Right lobe of liver (tissue), 6 donors: ENCODE measurements around the gene NOS1AP. TPM values are rescaled to one million over a fixed set of nuclear protein-coding genes. Genes with fewer than 3 reads are reported as not detected.
A peak's percentile ranks its signal among the peaks of the same experiment; 100 is the strongest.

Experiments used
- ATAC-seq, 4 donors: fragments of 200-7000 bp; cut with Tn5 transposase; one replicate each; pipeline ENCODE4 v1.9.1; 2020; ENCODE audit warnings: mild to moderate bottlenecking in 4 of 4, moderate library complexity in 4 of 4
- DNase-seq, 3 donors: peaks; one replicate each; pipeline ENCODE4 v3.0.0-alpha.2; 2020
- H3K27ac ChIP-seq, 3 donors: fragments of 200-600 bp; one replicate each; pipeline ENCODE4 v1.8.0; 2022
- H3K27me3 ChIP-seq, 2 donors: fragments of 200-600 bp; one replicate each; pipeline ENCODE4 v1.8.0; 2022
- H3K36me3 ChIP-seq, 4 donors: fragments of 200-600 bp; sonication (generic) in 1 of 4; one replicate each; pipeline versions ENCODE4 v1.5.1 to v1.8.0; 2017 to 2022; ENCODE audit warnings: control low read depth in 1 of 4
- H3K4me1 ChIP-seq, 4 donors: fragments of 200-600 bp; sonication (generic) in 1 of 4; one replicate each; pipeline versions ENCODE4 v1.5.1 to v1.8.0; 2017 to 2022; ENCODE audit warnings: control low read depth in 1 of 4
- H3K4me3 ChIP-seq, 3 donors: fragments of 200-600 bp; one replicate each; pipeline ENCODE4 v1.8.0; 2022
- H3K9me3 ChIP-seq, 4 donors: fragments of 200-600 bp; sonication (generic) in 1 of 4; one replicate each; pipeline versions ENCODE4 v1.5.1 to v1.8.0; 2017 to 2022; ENCODE audit warnings: control low read depth in 1 of 4
- CTCF ChIP-seq, 4 donors: fragments of 200-600 bp in 3 of 4; fragments of 450-650 bp in 1 of 4; IDR thresholded peaks; one replicate each; pipeline versions ENCODE4 v1.5.1 to v1.8.0; 2016 to 2022; ENCODE audit warnings: antibody characterized with exemption in 4 of 4, mild to moderate bottlenecking in 2 of 4
- POLR2A ChIP-seq: fragments of 450-650 bp; IDR thresholded peaks from one replicate; pipeline ENCODE4 v1.6.1; 2017; ENCODE audit warnings: antibody characterized with exemption, mild to moderate bottlenecking
- WGBS: methylation state at CpG from one replicate; pipeline ENCODE4 v1.1.6; 2018; ENCODE audit warnings: low coverage, low lambda C conversion rate; ENCODE audit not compliant: insufficient coverage; ENCODE audit errors: missing lambda C conversion rate; 5-methylcytosine and 5-hydroxymethylcytosine counted together
- intact Hi-C, 2 donors: fragments of 100-400 bp; cut with DNase I; formaldehyde crosslinking; loops; one replicate each; pipeline versions ENCODE4 v1.11.2 to v1.14.1; 2022
- total RNA-seq, 6 experiments: library from RNA; depleted of rRNA in 2 of 6; stranded (reverse); fragments of >200 nt in 2 of 6; fragmentation: NEBNext Ultra II Directional in 3 of 6; extraction: Animal tissue kit (Norgen Biotek cat#: 25700) in 3 of 6; gene quantifications; one replicate each; pipeline versions ENCODE4 v1.1.0 to v1.2.4, GENCODE V29; 2016 to 2023
- donor health status: DM: no; HTN: yes; CAD: no.
- donor health status: DM: no; HTN: no; CAD: no.
- donor health status: DM: no; HTN: no; CAD: no.
- donor health status: DM: no; HTN: yes; CAD: no.
- donor health status: DM: no; HTN: yes; CAD: no.

The NOS1AP gene
- total RNA-seq, 6 experiments from 2014 or later: 4.7 to 24.8 (median 11.6) TPM

- Histone ChIP-seq H3K27ac (peak overlapping the region in 1 of 3 donors; percentile 70), H3K4me3 (no peak overlapping the region), H3K36me3 (peaks cover 0 to 9% (median 0%) of the 10 kb centered on the region in 4 donors), H3K9me3 (no peaks in the 10 kb centered on the region), H3K4me1 (peaks cover 0 to 18% (median 2%) of the 10 kb centered on the region in 4 donors), H3K27me3 (no peaks in the 10 kb centered on the region)
- no peak for DNase-seq
- ATAC-seq: no peak
- intact Hi-C loops: loop anchor here in 1 of 2 donors (10.0 kb wide), 1 partner anchor 328 kb away; no protein-coding TSS in a partner anchor
- TF ChIP-seq POLR2A (no peak), CTCF (IDR thresholded peaks at IDR 0.05) (no peak)
- WGBS: no CpG with 5 or more reads among the region's 6 CpGs
Observed at GRCh38 chr1:162383091-162383490, 313.6 kb downstream of the NOS1AP start.

DNA sequence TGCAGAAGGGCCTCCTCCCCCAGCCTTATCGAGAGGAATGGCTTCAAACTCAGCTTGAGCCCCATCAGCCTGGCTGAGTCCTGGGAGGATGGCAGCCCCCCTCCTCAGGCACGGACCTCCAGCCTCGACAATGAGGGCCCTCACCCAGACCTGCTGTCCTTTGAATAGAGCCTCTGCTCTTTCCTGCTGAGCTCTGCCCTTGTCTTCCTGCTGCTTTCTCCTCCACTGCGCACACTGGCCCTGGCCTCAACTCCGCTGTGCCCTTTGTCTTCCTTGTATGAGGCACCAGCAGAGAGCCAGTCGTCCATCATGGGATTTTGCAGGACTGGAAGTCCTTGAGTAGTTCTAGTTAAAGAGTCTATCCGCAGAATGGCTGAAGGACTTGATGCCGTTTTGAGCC lies 314.0 kb downstream of the NOS1AP start:
- Histone ChIP-seq H3K36me3 (peaks cover 0 to 9% (median 0%) of the 10 kb centered on the region in 4 donors), H3K4me3 (no peak overlapping the region), H3K27me3 (no peaks in the 10 kb centered on the region), H3K9me3 (no peaks in the 10 kb centered on the region), H3K4me1 (peaks cover 0 to 22% (median 3%) of the 10 kb centered on the region in 4 donors), H3K27ac (peak overlapping the region in 1 of 3 donors; percentile 70)
- DNase-seq: no peak
- WGBS: no CpG with 5 or more reads among the region's 8 CpGs
- no peak for ATAC-seq
- intact Hi-C loops: loop anchor here in 1 of 2 donors (10.0 kb wide), 1 partner anchor 329 kb away; no protein-coding TSS in a partner anchor
- TF ChIP-seq POLR2A (no peak), CTCF (IDR thresholded peaks at IDR 0.05) (no peak)

- TF ChIP-seq CTCF (IDR thresholded peaks at IDR 0.05) (no peak), POLR2A (no peak)
- H3K36me3 ChIP-seq: peaks cover 0 to 9% (median 0%) of the 10 kb centered on the region in 4 donors
- H3K4me3 ChIP-seq: no peak overlapping the region
- no peak for DNase-seq
- 78% methylated on average over 3 of the region's 6 CpGs for WGBS
- peak overlapping the region in 1 of 3 donors; percentile 70 for H3K27ac ChIP-seq
- H3K27me3 ChIP-seq: no peaks in the 10 kb centered on the region
- intact Hi-C loops: loop anchor here in 1 of 2 donors (10.0 kb wide), 1 partner anchor 329 kb away; no protein-coding TSS in a partner anchor
- H3K9me3 ChIP-seq: no peaks in the 10 kb centered on the region
- H3K4me1 ChIP-seq: peaks cover 0 to 27% (median 3%) of the 10 kb centered on the region in 4 donors
- ATAC-seq: no peak
Observed at GRCh38 chr1:162384116-162384515, 314.6 kb downstream of the NOS1AP start.

GRCh38 chr1:162384601-162385279 lies 315.2 kb downstream of the NOS1AP start:
- DNase-seq: no peak
- intact Hi-C loops: loop anchor here in 1 of 2 donors (10.0 kb wide), 1 partner anchor 330 kb away; no protein-coding TSS in a partner anchor
- no peak for TF ChIP-seq POLR2A
- TF ChIP-seq CTCF (IDR thresholded peaks at IDR 0.05): no peak
- ATAC-seq: no peak
- WGBS: 92% methylated on average over 2 of the region's 10 CpGs
- H3K4me1 ChIP-seq: peaks cover 0 to 34% (median 3%) of the 10 kb centered on the region in 4 donors
- H3K36me3 ChIP-seq: peaks cover 0 to 9% (median 0%) of the 10 kb centered on the region in 4 donors
- H3K27me3 ChIP-seq: no peaks in the 10 kb centered on the region
- no peaks in the 10 kb centered on the region for H3K9me3 ChIP-seq
- no peak overlapping the region for H3K27ac ChIP-seq
- no peak overlapping the region for H3K4me3 ChIP-seq
